SW480 (cell line): ENCODE data around the gene CHST6.
A peak's percentile ranks its signal among the peaks of the same experiment; 100 is the strongest.
"Not testable (repeated sequence)": the region's sequence is repeated elsewhere in the genome, so short reads cannot be mapped to it uniquely, and the experiment has no call there.

ENCODE experiments used
- DNase-seq: peaks from one replicate; pipeline ENCODE4 v3.0.0-alpha.2; 2016; ENCODE audit warnings: low spot score

Gene CHST6

DNA sequence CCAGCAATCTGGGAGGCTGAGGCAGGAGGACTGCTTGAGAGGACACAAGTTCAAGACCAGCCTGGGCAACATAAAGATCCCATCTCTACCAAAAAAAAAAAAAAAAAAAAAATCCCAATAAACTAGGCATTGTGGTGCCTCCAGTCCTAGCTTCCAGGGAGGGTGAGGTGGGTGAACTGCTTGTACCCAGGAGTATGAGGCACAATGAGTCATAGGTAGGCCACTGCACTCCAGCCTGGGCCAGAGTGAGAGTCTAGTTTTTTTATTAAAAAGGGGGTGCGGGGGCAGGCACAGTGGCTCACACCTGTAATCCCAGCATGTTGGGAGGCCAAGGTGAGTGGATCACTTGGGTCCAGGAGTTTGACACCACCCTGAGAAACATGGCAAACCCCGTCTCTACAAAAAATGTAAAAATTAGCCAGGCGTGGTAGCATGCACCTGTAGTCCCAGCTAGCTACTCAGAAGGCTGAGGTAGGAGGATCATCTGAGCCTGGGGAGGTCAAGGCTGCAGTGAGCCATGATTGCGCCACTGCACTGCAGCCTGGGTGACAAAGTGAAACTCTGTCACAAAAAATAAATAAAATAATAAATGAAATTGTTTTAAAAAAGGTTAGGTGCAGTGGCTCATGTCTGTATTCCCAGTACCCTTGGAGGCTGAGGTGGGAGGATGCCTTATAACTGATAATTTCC is 7.8 kb upstream of the CHST6 start:
- no peak for DNase-seq

DNA sequence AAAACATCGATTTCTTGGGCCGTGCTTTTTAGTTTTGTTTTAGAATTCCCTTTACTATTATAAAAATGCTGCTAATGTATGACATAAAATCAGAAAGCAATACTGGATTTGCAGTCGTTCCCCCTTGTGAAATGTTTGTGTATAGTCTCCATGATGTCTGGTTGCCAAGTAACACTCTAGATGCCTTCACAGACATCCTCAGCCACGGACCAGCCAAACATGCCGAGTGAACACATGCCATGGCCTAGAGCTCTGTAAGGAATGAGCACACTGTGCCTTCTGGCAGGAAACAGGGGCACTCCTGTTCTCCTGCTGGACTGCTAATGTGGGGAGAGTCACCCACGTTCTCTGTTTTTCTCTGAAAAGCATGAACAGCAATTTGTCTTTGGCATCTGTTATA is 6.6 kb upstream of the CHST6 start:
- DNase-seq, result not testable (repeated sequence)

DNA sequence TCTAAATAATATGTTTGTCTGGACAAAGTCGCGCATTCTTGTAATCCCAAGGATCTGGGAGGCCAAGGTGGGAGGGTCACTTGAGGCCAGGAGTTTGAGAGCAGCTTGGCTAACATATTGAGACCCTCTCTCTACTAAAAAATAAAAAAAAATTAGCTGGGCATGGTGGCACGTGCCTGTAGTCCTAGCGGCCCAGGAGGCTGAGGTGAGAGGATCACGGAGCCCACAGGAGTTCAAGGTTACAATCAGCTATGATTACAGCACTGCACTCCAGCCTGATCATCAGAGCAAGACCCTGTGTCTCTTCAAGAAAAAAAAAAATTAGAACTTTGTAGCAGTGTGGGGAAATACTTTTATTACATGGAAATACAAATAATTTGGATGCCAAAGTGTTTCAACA is 6.1 kb upstream of the CHST6 start:
- no peak for DNase-seq

DNA sequence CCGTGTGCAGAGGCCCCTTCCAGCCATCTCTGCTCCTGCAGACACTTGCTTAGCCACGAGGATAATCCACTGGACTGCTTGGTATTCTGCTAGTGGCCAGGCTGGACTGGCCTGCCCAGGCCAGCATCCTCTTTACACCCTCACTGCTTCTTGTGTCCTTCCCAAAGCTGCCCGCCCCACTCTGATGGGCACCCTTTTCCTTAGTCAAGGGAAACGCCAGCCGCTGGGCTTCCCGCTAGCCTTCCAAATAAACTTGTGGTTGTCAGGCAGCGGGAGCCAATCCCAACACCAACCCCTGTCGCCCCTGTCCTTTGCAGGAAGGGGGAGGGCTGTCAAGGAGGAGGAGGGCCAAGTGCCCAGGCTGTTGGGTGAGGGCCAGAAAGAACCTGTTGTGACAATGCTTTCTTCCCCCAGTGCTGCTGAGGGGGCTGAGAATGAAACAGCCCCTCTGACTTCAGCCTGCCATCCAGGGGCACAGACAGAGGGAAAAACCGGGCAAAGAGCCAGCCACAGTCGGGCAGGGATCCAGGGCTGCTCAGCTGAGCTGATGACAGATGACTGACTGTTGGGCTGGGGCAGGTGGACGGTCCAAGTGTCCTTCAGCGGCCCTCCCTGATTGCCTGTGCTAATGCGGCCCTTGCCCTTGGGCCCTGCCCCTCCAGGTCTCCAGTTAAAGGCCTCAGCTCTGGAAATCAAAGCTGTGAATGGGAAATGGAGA is 3.5 kb upstream of the CHST6 start:
- not testable (repeated sequence) for DNase-seq

DNA sequence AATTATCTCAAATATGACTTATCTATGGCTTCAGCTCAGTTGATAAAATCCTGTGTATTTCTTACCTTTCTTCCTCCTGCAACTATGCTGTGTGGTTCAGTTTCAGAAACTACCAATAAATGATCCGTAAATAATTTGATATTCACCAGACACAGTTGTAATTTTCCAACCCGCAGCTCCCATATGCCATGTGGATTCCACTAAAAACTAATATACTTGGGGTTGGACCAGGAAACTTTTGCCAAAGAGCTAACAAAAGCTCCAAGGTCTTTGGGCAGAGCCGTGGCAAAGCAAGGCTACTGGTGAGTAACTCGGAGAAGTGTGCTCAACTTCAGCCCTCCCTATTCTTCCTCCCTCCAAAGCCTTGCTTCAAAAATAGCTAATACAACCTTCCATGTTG is 2.3 kb upstream of the CHST6 start:
- DNase-seq, result no peak

DNA sequence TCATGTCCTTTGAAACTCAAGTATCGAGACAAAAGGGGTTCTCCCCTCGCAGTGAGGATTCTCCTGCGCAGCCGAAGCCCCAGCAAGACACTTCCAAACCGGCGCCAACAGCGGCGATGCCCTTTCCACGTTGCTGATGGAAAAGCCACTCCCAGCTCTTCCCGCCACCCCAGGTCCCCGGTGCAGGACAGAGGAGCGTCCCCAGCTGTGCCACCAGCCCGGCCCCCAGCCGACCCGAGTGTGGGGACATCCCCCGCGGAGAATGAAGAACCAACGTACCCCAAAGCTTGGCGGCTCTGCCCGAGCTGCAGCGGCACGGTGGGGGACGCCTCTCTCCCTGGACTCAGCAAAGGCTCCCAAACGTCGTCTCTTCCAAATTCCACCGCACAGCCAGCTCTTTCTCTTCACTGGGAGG is 573 bp downstream of the CHST6 start:
- no peak for DNase-seq

DNA sequence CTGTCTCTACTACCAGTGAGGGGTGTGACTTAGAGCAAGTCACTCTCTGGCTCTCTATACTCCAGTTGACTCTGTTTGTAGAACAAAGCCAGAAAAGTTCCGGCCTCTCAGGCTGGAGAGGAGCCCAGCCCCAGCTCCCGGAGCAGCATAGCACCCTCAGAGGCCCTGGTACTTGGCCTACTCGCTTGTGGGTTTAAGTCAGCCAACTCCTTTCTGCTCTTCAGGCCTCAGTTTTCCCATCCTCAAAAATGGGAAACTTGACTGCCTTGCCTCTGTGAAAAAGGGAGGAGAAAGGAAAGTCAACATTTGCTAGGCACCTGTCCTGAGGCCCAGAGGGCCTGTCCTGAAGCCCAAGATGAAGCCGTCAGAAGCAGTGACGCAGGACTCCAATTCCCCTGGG is 1.1 kb downstream of the CHST6 start:
- DNase-seq, result no peak

DNA sequence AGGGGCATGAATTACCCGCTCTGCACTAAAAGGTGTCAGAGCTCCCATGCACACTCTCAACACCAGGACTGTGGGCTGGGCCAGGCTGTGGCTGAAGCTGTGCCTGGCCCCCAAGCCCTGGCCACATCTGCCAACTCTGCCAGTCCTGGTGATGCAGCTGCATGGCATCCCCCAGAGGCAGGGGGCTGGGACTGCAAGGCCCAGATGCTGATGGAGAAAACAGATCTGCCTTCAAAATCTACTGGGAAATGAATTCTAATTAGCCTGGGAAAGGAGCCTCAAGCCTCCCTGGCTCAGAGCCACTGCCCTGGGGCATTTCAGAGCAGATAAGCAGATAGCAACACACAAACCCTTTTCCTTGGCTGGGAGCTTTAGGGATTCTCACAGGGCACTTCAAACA is 3.4 kb downstream of the CHST6 start:
- peak; percentile 42 for DNase-seq

DNA sequence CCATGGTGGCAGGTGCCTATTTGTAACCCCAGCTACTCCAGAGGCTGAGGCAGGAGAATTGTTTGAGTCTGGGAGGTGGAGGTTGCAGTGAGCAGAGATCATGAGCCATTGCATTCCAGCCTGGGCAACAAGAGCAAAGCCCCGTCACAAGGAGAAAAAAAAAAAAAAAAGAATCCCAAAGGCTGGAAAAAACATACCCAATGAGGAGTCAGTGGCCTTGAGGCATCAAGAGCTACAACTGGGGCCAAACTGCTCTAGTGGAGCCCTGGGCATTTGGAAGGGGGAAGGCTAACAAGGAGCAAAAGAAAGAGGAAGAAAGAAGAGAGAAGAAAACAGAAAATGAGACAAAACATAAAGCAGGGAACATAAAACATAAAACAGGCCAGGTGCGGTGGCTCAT is 6.9 kb downstream of the CHST6 start:
- DNase-seq, result no peak

DNA sequence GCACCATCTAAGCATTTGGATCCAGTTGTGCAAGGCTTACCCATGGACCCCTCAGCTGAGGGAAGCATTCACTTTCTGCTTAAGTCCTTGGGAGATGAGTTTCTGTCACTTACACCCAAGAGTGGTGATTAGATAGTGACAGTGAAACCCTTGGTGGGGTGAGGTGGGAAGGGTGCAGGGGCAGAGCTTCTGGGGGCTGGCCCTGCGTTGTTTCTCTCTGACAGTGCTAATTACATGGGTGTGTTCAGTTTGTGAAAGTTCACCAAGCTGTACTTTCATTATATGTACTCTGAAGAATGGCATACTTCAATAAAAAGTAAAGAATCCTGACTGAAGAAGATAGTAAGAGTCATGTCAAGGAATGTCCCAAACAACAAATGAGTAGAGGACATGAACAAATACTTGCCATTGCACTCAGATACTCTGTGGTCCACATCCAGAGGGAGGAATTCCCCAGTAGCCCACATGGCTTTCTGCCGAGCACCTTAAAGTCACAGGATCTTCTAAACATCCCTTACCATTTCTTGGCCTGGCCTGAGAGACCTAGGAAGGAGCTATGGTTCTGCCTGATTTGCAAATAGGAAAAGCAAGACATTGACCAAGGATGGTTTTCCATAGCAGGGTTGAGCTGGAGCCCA is 8.4 kb downstream of the CHST6 start:
- no peak for DNase-seq

DNA sequence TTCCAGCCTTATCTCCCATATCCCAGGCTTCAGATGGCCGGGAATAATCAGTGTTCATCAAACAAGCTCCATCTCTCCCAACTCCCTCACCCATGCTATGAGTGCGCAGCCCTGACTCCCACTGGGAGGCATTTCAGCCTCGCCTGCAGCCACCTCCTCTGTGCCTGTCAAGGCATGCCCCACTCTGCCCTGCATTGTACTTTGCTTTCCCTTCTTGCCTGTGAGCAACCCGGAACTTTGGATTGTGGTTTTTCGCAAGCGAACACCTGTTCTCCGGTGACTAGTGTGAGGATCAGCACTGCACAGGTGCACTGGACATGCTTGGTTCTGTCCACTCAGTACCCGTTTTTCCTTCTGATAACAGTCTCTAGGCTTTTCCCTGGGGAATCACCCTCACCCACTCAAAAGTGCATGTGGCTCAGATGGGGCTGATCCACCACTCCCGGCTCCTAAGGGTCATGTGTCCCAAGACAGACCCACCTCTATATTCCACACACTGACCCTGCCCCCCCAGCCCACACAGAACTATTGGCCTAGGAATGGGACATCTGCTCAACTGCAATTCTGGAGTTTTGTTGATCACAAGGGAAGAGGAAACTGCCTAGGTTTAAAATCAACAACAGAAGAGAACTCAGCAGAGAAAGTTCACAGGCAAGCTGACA is 9.1 kb downstream of the CHST6 start:
- DNase-seq, result peak; percentile 80

DNA sequence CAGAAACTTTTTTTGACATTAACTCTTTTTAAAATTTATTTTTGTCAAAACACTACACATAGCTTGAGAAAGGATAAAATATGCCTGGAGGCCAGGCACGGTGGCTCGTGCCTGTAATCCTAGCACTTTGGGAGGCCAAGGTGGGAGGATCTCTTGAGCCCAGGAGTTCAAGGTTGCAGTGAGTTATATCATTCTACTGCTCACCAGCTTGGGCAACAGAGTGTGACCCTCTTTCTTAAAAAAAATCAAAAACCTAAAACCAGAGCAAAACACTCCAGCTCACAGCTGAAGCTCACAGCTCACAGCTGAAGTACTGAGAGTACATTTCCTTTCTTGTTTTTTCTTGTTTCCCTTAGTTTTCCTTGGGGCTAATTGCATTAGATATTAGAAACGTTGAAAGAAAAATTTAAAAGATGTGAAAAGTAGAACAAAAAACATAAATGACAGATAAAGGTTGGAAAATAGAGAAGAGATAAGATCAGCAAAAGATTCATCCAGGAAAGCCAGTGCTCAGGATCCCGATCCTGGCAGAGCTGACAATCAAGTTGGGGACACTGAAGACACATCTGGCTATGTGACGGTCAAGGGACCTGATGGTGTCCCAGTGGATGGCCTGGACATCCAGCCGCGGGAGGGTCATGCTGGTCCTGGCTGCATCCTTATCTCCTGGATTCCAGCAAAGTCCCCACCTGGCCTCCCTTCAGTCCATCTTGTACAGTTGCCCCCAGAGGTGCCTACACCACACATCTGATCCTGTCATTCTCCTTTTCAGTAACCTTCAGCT is 9.8 kb downstream of the CHST6 start:
- no peak for DNase-seq

DNA sequence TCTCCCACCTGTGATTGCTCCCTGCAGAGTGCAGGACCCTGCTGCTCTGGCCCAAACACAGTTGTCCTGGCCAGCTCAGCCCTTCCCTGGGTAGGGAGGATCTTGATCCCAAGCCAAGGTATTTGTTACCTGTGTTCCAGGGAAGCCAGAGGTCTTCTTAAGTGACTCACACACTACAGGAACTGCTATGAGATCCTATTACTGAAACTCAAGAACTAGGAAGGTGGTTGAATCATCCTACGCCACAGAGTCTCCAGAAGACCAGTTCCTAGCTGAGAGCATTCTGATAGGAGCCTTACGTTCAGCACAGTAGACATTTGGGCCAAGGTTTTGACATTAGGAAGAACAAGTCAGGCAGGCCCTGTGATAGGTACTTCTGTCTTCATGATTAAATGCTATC is 12.0 kb downstream of the CHST6 start:
- DNase-seq, result peak; percentile 46

DNA sequence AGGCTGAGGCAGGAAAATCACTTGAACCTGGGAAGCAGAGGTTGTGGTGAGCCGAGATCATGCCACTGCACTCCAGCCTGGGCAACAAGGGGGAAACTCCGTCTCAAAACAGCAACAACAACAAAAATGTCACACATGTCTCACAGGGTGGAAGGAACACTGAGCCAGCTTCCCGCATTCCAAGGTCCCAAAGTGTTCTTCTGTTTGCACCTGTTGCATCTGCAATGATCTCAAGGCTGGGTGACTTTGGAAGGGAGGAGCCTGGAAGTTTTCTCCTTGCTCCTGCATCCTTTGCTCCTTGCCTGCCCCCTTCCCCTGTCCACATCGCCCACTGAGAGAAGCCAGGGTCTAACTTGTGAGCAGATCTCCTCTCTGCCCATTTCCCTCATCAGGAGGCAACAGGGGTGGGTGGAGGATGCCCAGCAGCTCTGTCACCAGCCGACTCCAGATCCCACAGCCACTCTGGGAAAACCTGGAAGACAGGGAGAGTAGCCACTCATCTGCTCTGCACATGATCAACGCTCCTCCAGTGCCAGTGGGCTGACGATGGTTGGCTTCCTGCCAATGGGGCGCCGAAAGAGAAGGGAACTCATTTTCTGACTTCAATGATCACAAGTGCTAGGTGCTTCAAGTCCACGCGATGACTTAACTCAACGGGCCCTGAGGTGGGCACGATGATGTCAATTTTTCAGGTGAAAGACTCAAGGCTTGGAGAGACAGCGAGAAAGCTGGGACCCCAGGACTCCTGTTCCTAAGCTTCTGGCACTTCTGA is 12.6 kb downstream of the CHST6 start:
- DNase-seq, result no peak

DNA sequence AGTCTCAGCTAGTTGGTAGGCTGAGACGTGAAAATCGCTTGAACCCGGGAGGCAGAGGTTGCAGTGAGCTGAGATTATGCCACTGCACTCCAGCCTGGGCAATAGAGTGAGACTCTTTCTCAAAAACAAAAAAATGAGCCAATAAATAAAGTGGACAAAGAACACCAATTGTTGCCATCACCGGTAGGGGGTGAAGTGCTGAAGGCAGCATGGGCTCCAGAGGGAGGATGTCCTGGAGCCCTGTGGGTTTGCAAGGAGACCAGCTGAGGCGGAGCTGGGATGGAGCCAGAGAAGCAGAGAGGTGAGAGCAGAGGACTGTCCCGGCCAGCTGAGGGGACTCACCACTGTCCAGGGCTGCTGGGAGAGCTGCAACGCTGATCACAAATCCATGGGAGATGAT is 13.8 kb downstream of the CHST6 start:
- DNase-seq, result no peak

DNA sequence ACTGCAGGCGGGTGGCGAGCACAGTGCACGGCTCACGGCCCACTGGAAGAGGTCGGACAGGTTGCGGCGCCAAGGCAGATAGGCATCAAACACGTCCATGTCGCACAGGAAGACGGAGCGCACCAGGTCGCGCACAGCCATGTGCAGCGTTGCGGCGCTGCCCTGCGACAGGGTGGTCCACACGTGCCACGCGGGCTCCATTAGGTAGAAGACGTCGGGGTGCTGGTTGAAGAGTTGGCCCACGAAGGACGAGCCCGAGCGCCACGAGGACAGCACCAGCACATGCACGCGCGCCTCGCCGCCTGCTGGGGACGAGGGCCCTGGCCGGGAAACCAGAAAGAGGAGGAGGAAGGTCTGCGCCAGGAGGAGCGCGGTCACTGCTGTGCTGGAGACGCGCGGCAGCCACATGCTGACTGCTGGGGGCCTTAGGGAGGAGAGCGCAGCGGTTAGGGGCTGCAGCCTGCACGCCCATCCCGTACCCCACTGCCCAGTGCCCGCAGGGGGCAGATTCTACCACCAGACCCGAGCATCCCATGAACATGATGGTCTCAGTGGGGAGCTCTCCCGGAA is 15.7 kb downstream of the CHST6 start:
- DNase-seq, result no peak

DNA sequence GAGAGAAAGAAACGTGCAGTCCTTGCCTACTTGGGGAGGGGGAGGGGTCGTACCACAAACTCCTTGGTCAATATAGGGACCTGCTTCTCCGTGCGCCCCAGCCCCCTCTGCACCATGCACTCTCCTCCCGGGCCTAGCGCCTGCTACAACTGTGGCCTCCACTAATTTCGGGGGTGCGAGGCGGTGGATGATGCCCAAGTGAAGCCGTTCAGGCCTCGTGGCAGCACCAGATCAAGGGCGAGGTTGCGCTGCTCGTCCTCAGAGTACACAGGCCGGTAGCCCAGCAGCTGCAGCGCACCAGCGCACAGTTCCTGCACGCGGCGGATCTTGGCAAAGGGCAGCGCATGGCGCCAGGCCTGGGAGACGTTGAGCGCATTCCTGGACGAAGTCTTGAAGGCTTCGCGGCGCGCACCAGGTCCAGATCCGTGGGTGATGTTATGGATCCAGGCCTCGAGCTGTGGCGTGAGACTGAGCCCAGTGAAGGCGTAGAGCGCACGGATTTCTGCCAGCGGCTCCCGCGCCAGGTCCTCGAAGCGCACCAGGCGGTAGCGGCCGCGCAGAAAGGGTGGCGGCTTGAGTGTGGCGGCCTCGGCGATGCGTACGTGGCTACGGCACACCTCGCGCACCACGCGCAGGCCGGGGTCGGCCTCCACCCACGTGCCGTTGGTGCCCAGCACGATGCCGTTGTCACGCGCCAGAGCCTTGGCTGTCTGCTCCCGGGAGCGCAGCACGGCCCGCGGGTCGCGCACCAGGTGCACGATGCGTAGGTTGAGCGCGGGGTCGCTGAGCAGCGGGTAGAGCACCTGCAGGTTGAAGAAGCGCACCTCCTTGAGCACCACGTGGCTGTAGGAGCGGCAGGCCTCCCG is 16.5 kb downstream of the CHST6 start:
- no peak for DNase-seq

DNA sequence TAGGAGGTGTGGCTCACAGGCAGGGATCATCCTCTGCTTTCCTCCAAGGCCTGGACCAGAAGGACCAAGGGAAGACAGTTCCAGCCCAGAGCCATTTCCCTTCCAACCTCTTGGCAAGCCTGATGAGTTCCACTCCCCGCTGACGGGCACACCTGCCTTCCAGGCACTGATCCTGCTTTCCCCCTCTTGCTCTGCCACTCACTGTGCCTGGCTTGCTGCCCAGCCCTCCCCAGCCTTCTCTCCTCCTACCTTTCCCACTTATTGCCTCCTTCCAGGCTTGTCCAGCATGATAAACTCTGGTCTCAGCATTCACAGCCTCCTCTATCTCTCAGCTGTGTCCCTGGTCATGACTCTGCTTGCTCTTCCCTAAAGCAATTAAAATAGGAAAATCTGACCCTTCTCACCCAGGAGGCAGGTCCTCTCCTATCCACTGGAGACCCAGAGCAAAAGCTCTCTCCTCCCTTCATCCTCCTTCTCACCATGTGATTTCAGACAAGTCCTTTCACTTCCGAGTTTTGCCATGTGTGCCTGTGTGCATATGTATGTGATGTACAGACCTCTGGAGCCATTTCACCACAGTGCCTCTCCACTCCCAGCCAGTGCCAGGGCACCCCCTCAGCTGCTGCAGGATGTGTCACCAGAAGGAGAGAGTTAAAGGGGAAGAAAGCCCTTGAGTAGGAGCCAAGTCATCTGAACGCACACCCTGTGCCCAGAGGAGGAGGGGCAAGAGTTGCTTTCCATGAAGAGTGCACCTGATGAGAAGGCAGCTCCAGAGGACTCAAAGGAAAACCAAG is 17.4 kb downstream of the CHST6 start:
- DNase-seq, result no peak

DNA sequence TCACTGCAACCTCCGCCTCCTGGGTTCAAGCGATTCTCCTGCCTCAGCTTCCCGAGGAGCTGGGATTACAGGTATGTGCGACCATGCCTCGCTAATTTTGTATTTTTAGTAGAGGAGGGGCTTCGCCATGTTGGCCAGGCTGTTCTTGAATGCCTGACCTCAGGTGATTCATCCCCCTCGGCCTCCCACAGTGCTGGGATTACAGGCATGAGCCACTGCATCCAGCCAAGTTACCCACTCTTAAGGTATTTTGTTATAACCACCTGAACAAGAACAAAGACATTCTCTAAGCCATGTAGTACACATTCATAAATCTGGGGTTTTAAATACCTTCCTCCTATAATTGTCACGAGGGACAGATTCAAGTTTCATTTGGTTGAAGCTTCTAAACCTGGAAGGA is 18.4 kb downstream of the CHST6 start:
- no peak for DNase-seq
